GM18873 (cell line): ENCODE data around the gene PDE6C.
A peak's percentile ranks its signal among the peaks of the same experiment; 100 is the strongest.
"Not testable (repeated sequence)": the region's sequence is repeated elsewhere in the genome, so short reads cannot be mapped to it uniquely, and the experiment has no call there.

ENCODE experiments used
- ATAC-seq: cut with Tn5 transposase; IDR thresholded peaks from one replicate; pipeline ENCODE4 v1.9.1; 2021; ENCODE audit warnings: mild to moderate bottlenecking, moderate library complexity, moderate number of reproducible peaks; ENCODE audit not compliant: unreplicated experiment, low FRiP score

PDE6C gene

DNA sequence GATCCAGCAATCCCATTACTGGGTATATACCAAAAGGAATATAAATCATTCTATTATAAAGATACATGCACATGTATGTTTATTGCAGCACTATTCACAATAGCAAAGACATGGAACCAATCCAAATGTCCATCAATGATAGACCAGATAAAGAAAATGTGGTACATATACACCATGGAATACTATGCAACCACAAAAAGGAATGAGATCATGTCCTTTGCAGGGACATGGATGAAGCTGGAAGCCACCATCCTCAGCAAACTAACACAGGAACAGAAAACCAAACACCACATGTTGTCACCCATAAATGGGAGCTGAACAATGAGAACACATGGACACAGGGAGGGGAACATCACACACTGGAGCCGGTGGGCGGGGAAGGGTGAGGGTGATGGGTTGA is 84.2 kb downstream of the PDE6C start:
- not testable (repeated sequence) for ATAC-seq

DNA sequence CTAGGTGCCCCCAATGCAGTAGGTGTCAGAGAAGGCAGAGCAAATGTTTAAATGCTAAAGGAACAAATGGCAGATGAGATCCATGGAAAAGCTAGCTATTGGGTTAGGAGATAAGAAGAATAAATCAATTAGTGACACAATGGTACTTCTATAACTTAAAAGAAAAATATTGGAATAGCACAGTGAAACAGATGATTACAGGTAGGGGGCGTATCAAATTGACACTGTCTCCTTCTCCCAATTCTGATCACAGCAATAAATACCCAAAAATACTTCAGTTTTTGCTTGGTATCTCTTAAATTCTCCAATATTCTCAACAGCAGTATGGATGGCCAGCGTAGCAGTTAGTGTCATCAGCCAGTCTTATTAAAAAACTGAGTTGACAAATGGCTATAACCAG is 84.9 kb downstream of the PDE6C start:
- no peak for ATAC-seq

DNA sequence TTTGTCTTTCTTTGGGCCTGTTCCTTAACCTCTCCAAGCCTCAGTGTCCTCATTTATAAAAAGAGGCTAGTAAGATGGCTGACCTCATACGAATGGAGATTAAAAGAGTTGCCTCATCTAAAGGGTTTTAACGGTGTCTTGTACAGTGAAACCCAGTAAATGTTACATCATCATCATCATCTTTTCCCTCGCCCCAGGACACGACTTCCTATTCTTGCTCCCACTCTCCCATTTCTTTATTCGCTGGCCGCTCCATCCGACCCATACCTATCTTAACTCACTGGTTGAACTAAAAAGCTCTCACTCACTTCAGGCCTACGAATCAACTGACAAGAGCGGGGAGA is 89.5 kb downstream of the PDE6C start:
- no peak for ATAC-seq

DNA sequence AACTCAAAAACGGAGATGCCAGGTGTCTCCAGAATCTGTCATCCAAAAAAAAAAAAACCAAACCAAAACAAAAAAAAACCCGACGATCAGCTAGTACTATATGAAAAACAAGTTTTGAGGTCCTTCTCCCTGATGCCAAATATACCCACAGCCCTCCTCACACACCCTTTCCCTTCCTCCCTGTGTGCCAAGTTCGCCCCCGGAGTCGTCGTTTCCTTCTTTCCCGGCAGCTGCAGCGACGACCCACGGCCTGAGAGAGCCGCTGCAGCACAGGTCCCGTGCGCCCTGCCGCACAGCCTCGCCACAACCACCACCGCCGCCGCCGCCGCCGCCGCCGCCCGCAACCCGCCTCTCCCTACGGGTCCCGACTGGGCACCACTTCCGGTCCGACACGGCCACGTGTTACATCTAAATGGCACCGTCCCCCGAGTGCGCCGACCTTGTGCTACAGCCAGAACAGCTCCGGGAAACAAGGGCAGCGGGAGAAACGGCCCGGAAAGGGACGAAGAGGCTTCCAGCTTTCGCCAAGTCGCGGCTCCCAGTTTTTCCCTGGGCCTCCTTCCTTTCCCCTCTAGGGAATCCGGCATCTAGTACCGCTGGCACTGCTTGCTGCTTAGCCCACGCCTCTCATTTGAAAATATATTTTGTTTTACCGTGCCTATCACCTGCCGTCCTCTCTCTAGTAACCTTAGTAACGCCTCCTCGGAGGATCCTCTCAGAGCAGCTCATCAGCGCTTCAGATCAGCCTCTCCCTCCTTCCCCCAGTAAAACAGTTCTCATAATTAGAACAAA is 90.1 kb downstream of the PDE6C start, which contains the start of gene FRA10AC1:
Gene FRA10AC1, minus strand, starts transcription at position 383 of the 792 bp plus-strand sequence. CDS start 2,486 bp downstream, outside the sequence.
- ATAC-seq = peak; percentile 70

DNA sequence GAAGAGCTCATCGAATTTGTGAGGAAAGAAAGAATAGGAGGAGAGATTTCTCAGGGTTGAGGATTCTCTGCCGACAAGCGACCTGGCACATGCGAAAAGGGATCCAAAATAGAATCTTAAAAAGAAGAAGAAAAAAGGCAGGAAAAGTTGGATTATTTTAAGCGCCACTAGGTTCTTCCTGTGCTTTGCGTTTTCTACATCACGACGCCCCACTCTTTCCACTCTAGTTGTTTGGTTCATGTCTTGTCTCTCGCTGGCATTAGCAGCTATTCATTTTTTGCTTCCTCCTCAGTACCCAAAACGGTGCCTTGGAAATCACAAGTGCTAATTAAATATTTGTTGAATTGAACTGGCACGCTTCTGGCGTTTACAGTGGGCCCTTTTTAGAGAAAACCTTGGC is 90.7 kb downstream of the PDE6C start:
- no peak for ATAC-seq

DNA sequence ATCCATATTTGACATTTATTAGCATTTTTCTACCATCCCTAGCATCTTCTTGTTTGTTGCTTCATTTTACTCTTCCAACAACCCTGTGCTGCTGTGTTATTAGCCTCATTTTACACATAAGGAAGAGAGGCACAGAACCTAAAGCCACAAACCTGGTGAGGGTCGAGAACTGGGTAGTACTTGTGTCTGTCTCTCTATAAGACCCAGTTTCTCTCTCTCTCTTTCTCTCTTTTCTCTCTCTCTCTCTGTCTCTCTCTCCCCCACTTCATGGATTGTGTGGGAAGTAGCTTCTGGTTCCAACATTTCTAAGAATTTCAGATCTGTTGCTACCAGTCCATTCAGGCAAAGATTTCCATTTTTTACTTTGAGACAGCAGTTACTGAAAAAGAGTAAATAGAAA is 91.5 kb downstream of the PDE6C start:
- no peak for ATAC-seq

DNA sequence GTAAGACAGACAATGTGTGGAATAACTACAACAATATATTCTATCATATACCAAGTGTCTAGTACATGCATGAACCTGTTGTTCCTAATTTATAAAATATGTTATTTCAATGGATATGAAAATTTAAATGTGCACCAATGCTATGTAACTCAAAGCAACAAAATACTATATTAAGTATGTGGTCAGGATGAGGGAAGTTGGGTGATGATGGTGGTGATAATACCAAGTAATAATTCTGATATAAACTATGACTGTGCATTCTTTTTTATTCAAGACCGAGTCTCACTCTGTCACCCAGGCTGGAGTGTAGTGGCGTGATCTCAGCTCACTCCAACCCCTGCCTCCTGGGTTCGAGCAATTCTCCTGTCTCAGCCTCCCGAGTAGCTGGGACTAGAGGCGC is 92.1 kb downstream of the PDE6C start:
- ATAC-seq = no peak

DNA sequence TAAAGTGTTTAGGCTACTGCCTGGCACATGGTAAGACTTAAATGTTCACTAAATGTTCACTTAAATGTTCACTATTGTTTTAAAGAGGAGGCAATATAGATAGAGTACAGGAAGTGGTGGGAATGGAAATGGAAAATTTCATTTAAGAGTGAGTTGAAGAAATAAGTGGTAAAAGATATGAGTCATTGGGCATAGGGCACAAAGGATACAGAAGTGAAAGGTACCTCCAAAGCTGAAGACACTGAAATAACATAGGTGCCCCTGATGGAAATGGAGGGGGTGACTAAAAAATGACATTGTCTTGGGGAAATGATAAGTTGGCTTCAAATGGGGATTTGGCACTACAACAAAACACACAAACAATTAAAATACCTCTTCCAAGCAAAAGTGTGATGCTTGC is 95.3 kb downstream of the PDE6C start:
- ATAC-seq = no peak

DNA sequence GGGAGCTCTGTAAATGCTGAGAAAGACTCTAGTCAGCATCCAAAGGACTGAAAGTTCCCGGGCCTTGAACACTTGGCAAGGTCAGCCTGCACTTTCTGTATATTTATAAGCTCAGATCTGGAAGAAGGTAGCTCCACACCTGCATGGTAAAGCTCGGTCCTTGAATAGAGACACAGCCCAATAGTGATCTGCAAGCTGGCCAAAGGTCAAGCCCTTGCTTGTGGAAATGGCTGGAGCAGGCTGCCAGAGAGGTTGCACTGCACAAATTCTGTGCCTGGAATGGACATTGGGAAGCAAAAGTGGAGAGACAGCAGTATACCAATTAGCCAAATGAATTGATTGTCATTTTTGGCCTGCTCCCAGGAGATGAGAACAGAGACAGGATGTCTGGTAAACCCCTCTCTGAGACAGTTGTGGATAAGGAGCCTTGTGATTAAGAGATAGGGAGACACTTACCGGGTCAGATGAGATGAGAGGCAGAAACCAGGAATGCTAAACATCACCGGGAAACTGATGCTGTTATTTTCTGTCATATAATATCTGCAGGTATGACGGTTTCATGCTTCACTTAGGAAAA is 98.1 kb downstream of the PDE6C start:
- no peak for ATAC-seq

DNA sequence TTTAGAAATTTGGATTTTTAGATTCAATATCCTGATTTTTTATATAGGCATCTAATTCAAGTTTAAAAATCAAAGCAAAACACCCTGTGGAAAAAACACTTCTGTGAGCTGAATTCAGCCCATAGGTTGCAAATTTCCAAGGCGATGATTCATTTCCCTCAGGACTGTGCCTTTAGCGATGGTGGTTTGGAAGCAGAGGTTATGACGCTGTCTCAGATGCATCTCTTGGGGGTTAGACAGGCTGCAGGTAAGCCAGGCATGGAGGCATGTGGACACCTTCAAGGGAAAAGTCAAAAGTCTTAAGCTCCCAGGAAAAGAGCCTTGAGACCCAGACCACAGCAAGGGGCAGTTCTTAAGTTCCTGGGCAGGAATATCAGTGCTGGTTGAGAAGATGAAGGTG is 99.6 kb downstream of the PDE6C start:
- no peak for ATAC-seq

DNA sequence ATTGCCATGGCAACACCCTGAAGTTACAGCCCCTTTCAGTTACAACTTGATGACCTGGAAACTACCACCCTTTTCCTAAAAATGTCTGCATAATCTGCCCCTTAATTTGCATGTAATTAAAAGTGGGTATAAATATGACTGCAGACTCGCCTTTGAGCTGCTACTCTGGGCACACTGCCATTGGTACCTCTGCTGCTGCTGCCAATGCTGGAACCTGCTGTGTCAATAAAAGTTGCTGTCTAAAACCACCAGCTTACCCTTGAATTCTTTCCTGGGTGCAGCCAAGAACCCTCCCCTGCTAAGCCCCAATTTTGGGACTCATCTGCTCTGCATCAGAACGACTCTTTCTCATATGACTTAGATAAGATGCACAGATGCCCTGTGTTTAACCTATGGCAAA is 100.3 kb downstream of the PDE6C start:
- no peak for ATAC-seq

DNA sequence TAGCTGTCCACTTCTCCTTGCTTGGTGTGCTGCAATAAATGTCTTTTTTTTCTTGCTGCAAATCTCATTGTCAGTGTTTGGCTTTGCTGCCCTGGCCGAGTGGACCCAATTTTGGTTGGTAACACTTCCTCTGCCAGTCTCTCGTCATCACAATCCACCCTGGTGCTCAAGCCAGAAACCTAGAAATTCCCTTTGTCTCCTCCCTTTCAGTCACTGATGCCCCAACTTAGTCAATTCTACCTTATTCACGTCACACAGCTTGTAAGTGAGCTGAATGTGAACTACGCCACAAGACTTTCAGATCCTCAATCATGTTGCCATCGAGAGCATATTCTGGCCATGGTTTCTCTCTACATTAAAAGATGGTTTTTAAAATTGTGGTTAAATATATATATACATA is 103.0 kb downstream of the PDE6C start:
- ATAC-seq = peak; percentile 95
